GM21576 (cell line): ENCODE data around the gene DOCK2.
"Not testable (repeated sequence)": the region's sequence is repeated elsewhere in the genome, so short reads cannot be mapped to it uniquely, and the experiment has no call there.

ENCODE experiments used
- ATAC-seq: cut with Tn5 transposase; IDR thresholded peaks from one replicate; pipeline ENCODE4 v1.9.1; 2021; ENCODE audit warnings: mild to moderate bottlenecking, moderate library complexity; ENCODE audit not compliant: unreplicated experiment

Gene DOCK2

GRCh38 chr5:169808880-169809279, 171.8 kb downstream of the DOCK2 start:
- not testable (repeated sequence) for ATAC-seq

GRCh38 chr5:169809281-169809680, 172.2 kb downstream of the DOCK2 start:
- ATAC-seq, result no peak

- ATAC-seq, result no peak
Measured at GRCh38 chr5:169810524-169810923, 173.4 kb downstream of the DOCK2 start.

GRCh38 chr5:169811023-169811422, 173.9 kb downstream of the DOCK2 start:
- no peak for ATAC-seq

GRCh38 chr5:169811680-169812079, 174.6 kb downstream of the DOCK2 start:
- no peak for ATAC-seq

- no peak for ATAC-seq
Measured at GRCh38 chr5:169812786-169813185, 175.7 kb downstream of the DOCK2 start.

GRCh38 chr5:169814045-169814444, 177.0 kb downstream of the DOCK2 start:
- no peak for ATAC-seq

- ATAC-seq, result no peak
Measured at GRCh38 chr5:169814522-169814921, 177.4 kb downstream of the DOCK2 start.

- no peak for ATAC-seq
Measured at GRCh38 chr5:169817031-169817430, 180.0 kb downstream of the DOCK2 start.

- ATAC-seq, result no peak
Measured at GRCh38 chr5:169826618-169827017, 189.5 kb downstream of the DOCK2 start.

GRCh38 chr5:169827769-169828168, 190.7 kb downstream of the DOCK2 start:
- no peak for ATAC-seq

- no peak for ATAC-seq
Measured at GRCh38 chr5:169828385-169828784, 191.3 kb downstream of the DOCK2 start.

GRCh38 chr5:169831331-169831730, 194.3 kb downstream of the DOCK2 start:
- no peak for ATAC-seq

- no peak for ATAC-seq
Measured at GRCh38 chr5:169832304-169832703, 195.2 kb downstream of the DOCK2 start.

- peak; percentile 36 for ATAC-seq
Measured at GRCh38 chr5:169832845-169833244, 195.8 kb downstream of the DOCK2 start.

- ATAC-seq, result not testable (repeated sequence)
Measured at GRCh38 chr5:169833681-169834292, 196.7 kb downstream of the DOCK2 start.

- ATAC-seq, result not testable (repeated sequence)
Measured at GRCh38 chr5:169834540-169834939, 197.5 kb downstream of the DOCK2 start.

GRCh38 chr5:169836835-169837536, 199.9 kb downstream of the DOCK2 start:
- ATAC-seq, result no peak

GRCh38 chr5:169837686-169838085, 200.6 kb downstream of the DOCK2 start:
- no peak for ATAC-seq

GRCh38 chr5:169838688-169839087, 201.6 kb downstream of the DOCK2 start:
- ATAC-seq, result peak; percentile 90

GRCh38 chr5:169840405-169840804, 203.3 kb downstream of the DOCK2 start:
- no peak for ATAC-seq

GRCh38 chr5:169842699-169843098, 205.6 kb downstream of the DOCK2 start:
- ATAC-seq, result no peak

GRCh38 chr5:169847519-169847918, 210.4 kb downstream of the DOCK2 start:
- ATAC-seq, result no peak
